GM12892 (cell line): ENCODE measurements around the gene TRPC4AP.

Experiments
- POLR2A ChIP-seq: IDR thresholded peaks from 2 replicates; pipeline ENCODE4 v1.6.1; 2011; ENCODE audit warnings: low read depth, low read length, control low read depth
- POLR2AphosphoS5 ChIP-seq: IDR thresholded peaks from 2 replicates; pipeline ENCODE4 v1.6.1; 2011; ENCODE audit warnings: low read depth, low read length, control low read depth

GRCh38 chr20:35117196-35117595 is 24.6 kb upstream of the TRPC4AP start:
- TF ChIP-seq POLR2AphosphoS5 = no peak
- TF ChIP-seq POLR2A = no peak
